Activated B cell treated with CpG ODN at 0.5 μM for 24 hours (primary cell): ENCODE data around the gene CCL4. TPM values are rescaled to one million over a fixed set of nuclear protein-coding genes. Genes with fewer than 3 reads are reported as not detected.
A peak's percentile ranks its signal among the peaks of the same experiment; 100 is the strongest.
"Not testable (repeated sequence)": the region's sequence is repeated elsewhere in the genome, so short reads cannot be mapped to it uniquely, and the experiment has no call there.

Experiments used
- ATAC-seq: fragments of 200-7000 bp; cut with Tn5 transposase; one replicate; pipeline ENCODE4 v1.10.0; 2021; ENCODE audit warnings: low read depth, mild to moderate bottlenecking, moderate library complexity
- CTCF ChIA-PET: fragments of 350-600 bp; sonication (Branson Sonifier 250); formaldehyde crosslinking; loops from one replicate; lab custom pipeline; 2021; ENCODE audit warnings: antibody characterized with exemption; lab: Charles Lee
- POLR2A ChIA-PET: fragments of 350-600 bp; sonication (Branson Sonifier 250); formaldehyde crosslinking; loops from one replicate; lab custom pipeline; 2021; ENCODE audit warnings: antibody characterized with exemption; lab: Charles Lee
- DNase-seq: peaks from one replicate; pipeline ENCODE4 v3.0.0; 2022
- H3K27ac Mint-ChIP-seq: one replicate; pipeline ENCODE4 v1.8.0; 2020; ENCODE audit warnings: mixed read lengths
- H3K27me3 Mint-ChIP-seq: one replicate; pipeline ENCODE4 v1.8.0; 2021; ENCODE audit warnings: mixed read lengths
- H3K36me3 Mint-ChIP-seq: one replicate; pipeline ENCODE4 v1.8.0; 2021; ENCODE audit warnings: low read depth, mixed read lengths
- H3K4me1 Mint-ChIP-seq: one replicate; pipeline ENCODE4 v1.8.0; 2021; ENCODE audit warnings: mixed read lengths
- H3K4me3 Mint-ChIP-seq: one replicate; pipeline ENCODE4 v1.8.0; 2020; ENCODE audit warnings: mild to moderate bottlenecking, mixed read lengths
- H3K9me3 Mint-ChIP-seq: one replicate; pipeline ENCODE4 v1.8.0; 2020; ENCODE audit warnings: mixed read lengths
- CTCF ChIP-seq: fragments of 200-600 bp; IDR thresholded peaks from one replicate; pipeline ENCODE4 v1.8.0; 2022; ENCODE audit warnings: antibody characterized with exemption, mild to moderate bottlenecking
- intact Hi-C: fragments of 100-400 bp; cut with micrococcal nuclease; formaldehyde crosslinking; loops from one replicate; pipeline ENCODE4 v1.15.1; 2024
- total RNA-seq: library from RNA; stranded (reverse); gene quantifications from 2 replicates; pipeline ENCODE4 v1.2.3, GENCODE V29; 2022

The CCL4 gene
- total RNA-seq: 68.8 and 82.1 TPM in 2 replicates

- peaks cover 11% of the 10 kb centered on the region for H3K36me3 Mint-ChIP-seq
- H3K27me3 Mint-ChIP-seq, H3K9me3 Mint-ChIP-seq: not testable (repeated sequence)
- peak within 1 kb of the TSS; percentile 84 for H3K4me3 Mint-ChIP-seq
- POLR2A ChIA-PET: interaction anchor here (0.6 to 2.0 kb wide), 11 partner anchors 11 to 441 kb away, joined by 3 to 25 read pairs (median 4); partner anchors contain the start of genes CCL3 and GGNBP2
- CTCF ChIA-PET: interaction anchor here (1.2 to 2.6 kb wide), 4 partner anchors 23 to 127 kb away, joined by 3 to 16 read pairs (median 4); no protein-coding TSS in a partner anchor
- H3K27ac Mint-ChIP-seq: peak within 1 kb of the TSS; percentile 90
- ATAC-seq: peak; percentile 85
- H3K4me1 Mint-ChIP-seq: peaks cover 60% of the 10 kb centered on the region
- peak; percentile 47 for DNase-seq
- intact Hi-C loops: loop anchor here (1.0 kb wide), 1 partner anchor 13 kb away; the partner anchor contains the start of gene CCL3
Measured at GRCh38 chr17:36103401-36103975, at the start of gene CCL4. CCL4 (plus strand) TSS chr17:36103827; CDS start chr17:36103906, 79 bp downstream.

GRCh38 chr17:36055171-36055570, 48.5 kb upstream of the CCL4 start:
- Mint-ChIP-seq H3K36me3 (peaks cover 6% of the 10 kb centered on the region), H3K27ac (no peak overlapping the region), H3K4me3 (no peak overlapping the region), H3K4me1 (peaks cover 3% of the 10 kb centered on the region), H3K27me3 (peaks cover 7% of the 10 kb centered on the region), H3K9me3 (peaks cover 14% of the 10 kb centered on the region)
- TF ChIP-seq CTCF: no peak
- CTCF ChIA-PET: no interaction called here
- ATAC-seq (no peak), DNase-seq (no peak)
- intact Hi-C loops: no loop called here
- POLR2A ChIA-PET: no interaction called here

GRCh38 chr17:36055921-36056520, 47.6 kb upstream of the CCL4 start:
- DNase-seq (no peak), ATAC-seq (no peak)
- no peak for TF ChIP-seq CTCF
- Mint-ChIP-seq H3K9me3 (peaks cover 12% of the 10 kb centered on the region), H3K4me3 (no peak overlapping the region), H3K27ac (no peak overlapping the region), H3K27me3 (peaks cover 3% of the 10 kb centered on the region), H3K36me3 (peaks cover 6% of the 10 kb centered on the region), H3K4me1 (peaks cover 3% of the 10 kb centered on the region)
- ChIA-PET POLR2A (no interaction called here), CTCF (interaction anchor here (2.0 kb wide), 1 partner anchor 17 kb away, joined by 8 read pairs; no protein-coding TSS in a partner anchor)
- intact Hi-C loops: no loop called here

- ATAC-seq: no peak
- H3K27me3 Mint-ChIP-seq: peaks cover 3% of the 10 kb centered on the region
- peaks cover 3% of the 10 kb centered on the region for H3K4me1 Mint-ChIP-seq
Measured at GRCh38 chr17:36057911-36058310, 45.7 kb upstream of the CCL4 start.

GRCh38 chr17:36059406-36059805, 44.2 kb upstream of the CCL4 start:
- H3K4me1 Mint-ChIP-seq: peaks cover 5% of the 10 kb centered on the region
- DNase-seq (no peak), ATAC-seq (no peak)
- H3K27ac Mint-ChIP-seq: no peak overlapping the region
- no peak overlapping the region for H3K4me3 Mint-ChIP-seq
- POLR2A ChIA-PET: no interaction called here
- no peaks in the 10 kb centered on the region for H3K36me3 Mint-ChIP-seq
- no peak for TF ChIP-seq CTCF
- peaks cover 3% of the 10 kb centered on the region for H3K27me3 Mint-ChIP-seq
- CTCF ChIA-PET: no interaction called here
- intact Hi-C loops: no loop called here
- H3K9me3 Mint-ChIP-seq: no peaks in the 10 kb centered on the region

More at GRCh38 chr17:36057911-36058310, 45.7 kb upstream of the CCL4 start:
- Mint-ChIP-seq H3K4me3 (no peak overlapping the region), H3K9me3 (no peaks in the 10 kb centered on the region), H3K36me3 (no peaks in the 10 kb centered on the region), H3K27ac (no peak overlapping the region)
- intact Hi-C loops: no loop called here
- CTCF ChIA-PET: interaction anchor here (2.0 kb wide), 1 partner anchor 15 kb away, joined by 8 read pairs; no protein-coding TSS in a partner anchor
- no peak for TF ChIP-seq CTCF
- no peak for DNase-seq
- POLR2A ChIA-PET: no interaction called here
